MM.1S (cell line): ENCODE data around the gene TCEANC2.
"Not testable (repeated sequence)": the region's sequence is repeated elsewhere in the genome, so short reads cannot be mapped to it uniquely, and the experiment has no call there.

Source experiments
- DNase-seq: peaks from one replicate; pipeline ENCODE4 v3.0.0-alpha.2; 2015
- H2AFZ ChIP-seq: fragments of 300-600 bp; sonication (generic); 2 replicates; pipeline ENCODE4 v1.6.0; 2016; ENCODE audit warnings: antibody characterized with exemption, low read length
- H3F3A ChIP-seq: fragments of 300-600 bp; sonication (generic); 2 replicates; pipeline ENCODE4 v1.6.1; 2016; ENCODE audit warnings: mild to moderate bottlenecking, antibody characterized with exemption, low read length, moderate library complexity, mixed read lengths; ENCODE audit not compliant: insufficient read depth
- H3K27ac ChIP-seq: fragments of 300-600 bp; sonication (generic); 2 replicates; pipeline ENCODE4 v1.5.1; 2016; ENCODE audit warnings: mild to moderate bottlenecking, low read length
- H3K27me3 ChIP-seq: fragments of 300-600 bp; sonication (generic); replicated peaks from 2 replicates; pipeline ENCODE4 v1.6.0; 2016; ENCODE audit warnings: low read length; ENCODE audit not compliant: insufficient read depth
- H3K36me3 ChIP-seq: fragments of 300-600 bp; sonication (generic); replicated peaks from 2 replicates; pipeline ENCODE4 v1.6.1; 2016; ENCODE audit warnings: mild to moderate bottlenecking, low read length, mixed read lengths; ENCODE audit not compliant: insufficient read depth
- H3K4me1 ChIP-seq: fragments of 300-600 bp; sonication (generic); 2 replicates; pipeline ENCODE4 v1.6.1; 2016; ENCODE audit warnings: low read length, mixed read lengths
- H3K4me2 ChIP-seq: fragments of 300-600 bp; sonication (generic); 2 replicates; pipeline ENCODE4 v1.6.0; 2016; ENCODE audit warnings: low read depth, low read length
- H3K4me3 ChIP-seq: fragments of 300-600 bp; sonication (generic); 2 replicates; pipeline ENCODE4 v1.5.1; 2016; ENCODE audit warnings: low read length, mixed read lengths
- H3K79me2 ChIP-seq: fragments of 300-600 bp; sonication (generic); 2 replicates; pipeline ENCODE4 v1.6.1; 2016; ENCODE audit warnings: mixed run types, low read length, mixed read lengths
- H3K9ac ChIP-seq: fragments of 300-600 bp; sonication (generic); 2 replicates; pipeline ENCODE4 v1.6.1; 2016; ENCODE audit warnings: low read length, mixed read lengths
- H3K9me2 ChIP-seq: fragments of 300-600 bp; sonication (generic); replicated peaks from 2 replicates; pipeline ENCODE4 v1.6.1; 2016; ENCODE audit warnings: mild to moderate bottlenecking, low read length, mixed read lengths; ENCODE audit not compliant: insufficient read depth
- H3K9me3 ChIP-seq: fragments of 300-600 bp; sonication (generic); replicated peaks from 2 replicates; pipeline ENCODE4 v1.6.1; 2016; ENCODE audit warnings: mild to moderate bottlenecking, low read length, mixed read lengths; ENCODE audit not compliant: insufficient read depth
- H4K20me1 ChIP-seq: fragments of 300-600 bp; sonication (generic); 2 replicates; pipeline ENCODE4 v1.6.1; 2016; ENCODE audit warnings: mild to moderate bottlenecking, low read length, moderate library complexity, mixed read lengths; ENCODE audit not compliant: insufficient read depth
- EZH2 ChIP-seq: fragments of 300-600 bp; sonication (generic); optimal IDR thresholded peaks from 2 replicates; pipeline ENCODE3; 2017; ENCODE audit warnings: low read depth, mild to moderate bottlenecking, antibody characterized with exemption, low read length, mixed read lengths
- EZH2phosphoT487 ChIP-seq: fragments of 300-600 bp; sonication (generic); IDR thresholded peaks from 2 replicates; pipeline ENCODE4 v1.6.1; 2018; ENCODE audit warnings: antibody characterized with exemption, low read length
- TF ChIP-seq, protein P1 (sequence below): fragments of 300-600 bp; sonication (generic); IDR thresholded peaks from 2 replicates; pipeline ENCODE4 v1.5.1; 2016; ENCODE audit warnings: antibody characterized with exemption, low read length, mixed read lengths

Gene TCEANC2

DNA sequence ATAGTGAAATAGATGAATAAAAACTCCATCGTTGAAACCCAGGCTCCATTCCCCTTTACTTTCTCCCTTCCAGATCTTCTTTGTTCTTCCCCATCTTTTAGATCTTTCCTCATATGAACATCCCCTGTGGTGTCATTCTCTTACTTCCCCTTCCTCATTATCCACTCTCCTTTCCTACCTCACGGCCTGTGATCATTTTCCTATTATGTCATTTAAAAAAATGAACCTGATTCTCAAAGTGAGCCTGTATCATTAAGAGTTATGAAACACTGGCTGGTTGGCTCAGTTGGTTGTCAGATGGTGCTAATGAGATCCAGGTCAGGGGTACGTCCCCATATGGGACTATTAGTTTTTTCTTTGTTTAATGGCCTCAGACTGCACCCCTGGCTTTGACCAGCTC is 38.3 kb downstream of the TCEANC2 start:
- Histone ChIP-seq H3K9me3 (no peaks in the 10 kb centered on the region), H3K4me1 (no peaks in the 10 kb centered on the region), H3K27ac (no peak overlapping the region), H3K4me2 (no peak overlapping the region), H3K27me3 (no peaks in the 10 kb centered on the region), H4K20me1 (no peaks in the 10 kb centered on the region), H3K79me2 (no peaks in the 10 kb centered on the region), H3K36me3 (no peaks in the 10 kb centered on the region), H2AFZ (no peak overlapping the region), H3F3A (no peaks in the 10 kb centered on the region), H3K9me2 (no peaks in the 10 kb centered on the region), H3K4me3 (no peak overlapping the region), H3K9ac (no peak overlapping the region)
- TF ChIP-seq, protein P1, sequence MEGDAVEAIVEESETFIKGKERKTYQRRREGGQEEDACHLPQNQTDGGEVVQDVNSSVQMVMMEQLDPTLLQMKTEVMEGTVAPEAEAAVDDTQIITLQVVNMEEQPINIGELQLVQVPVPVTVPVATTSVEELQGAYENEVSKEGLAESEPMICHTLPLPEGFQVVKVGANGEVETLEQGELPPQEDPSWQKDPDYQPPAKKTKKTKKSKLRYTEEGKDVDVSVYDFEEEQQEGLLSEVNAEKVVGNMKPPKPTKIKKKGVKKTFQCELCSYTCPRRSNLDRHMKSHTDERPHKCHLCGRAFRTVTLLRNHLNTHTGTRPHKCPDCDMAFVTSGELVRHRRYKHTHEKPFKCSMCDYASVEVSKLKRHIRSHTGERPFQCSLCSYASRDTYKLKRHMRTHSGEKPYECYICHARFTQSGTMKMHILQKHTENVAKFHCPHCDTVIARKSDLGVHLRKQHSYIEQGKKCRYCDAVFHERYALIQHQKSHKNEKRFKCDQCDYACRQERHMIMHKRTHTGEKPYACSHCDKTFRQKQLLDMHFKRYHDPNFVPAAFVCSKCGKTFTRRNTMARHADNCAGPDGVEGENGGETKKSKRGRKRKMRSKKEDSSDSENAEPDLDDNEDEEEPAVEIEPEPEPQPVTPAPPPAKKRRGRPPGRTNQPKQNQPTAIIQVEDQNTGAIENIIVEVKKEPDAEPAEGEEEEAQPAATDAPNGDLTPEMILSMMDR, result no peak
- no peak for TF ChIP-seq EZH2phosphoT487
- TF ChIP-seq EZH2, result no peak
- DNase-seq, result no peak

DNA sequence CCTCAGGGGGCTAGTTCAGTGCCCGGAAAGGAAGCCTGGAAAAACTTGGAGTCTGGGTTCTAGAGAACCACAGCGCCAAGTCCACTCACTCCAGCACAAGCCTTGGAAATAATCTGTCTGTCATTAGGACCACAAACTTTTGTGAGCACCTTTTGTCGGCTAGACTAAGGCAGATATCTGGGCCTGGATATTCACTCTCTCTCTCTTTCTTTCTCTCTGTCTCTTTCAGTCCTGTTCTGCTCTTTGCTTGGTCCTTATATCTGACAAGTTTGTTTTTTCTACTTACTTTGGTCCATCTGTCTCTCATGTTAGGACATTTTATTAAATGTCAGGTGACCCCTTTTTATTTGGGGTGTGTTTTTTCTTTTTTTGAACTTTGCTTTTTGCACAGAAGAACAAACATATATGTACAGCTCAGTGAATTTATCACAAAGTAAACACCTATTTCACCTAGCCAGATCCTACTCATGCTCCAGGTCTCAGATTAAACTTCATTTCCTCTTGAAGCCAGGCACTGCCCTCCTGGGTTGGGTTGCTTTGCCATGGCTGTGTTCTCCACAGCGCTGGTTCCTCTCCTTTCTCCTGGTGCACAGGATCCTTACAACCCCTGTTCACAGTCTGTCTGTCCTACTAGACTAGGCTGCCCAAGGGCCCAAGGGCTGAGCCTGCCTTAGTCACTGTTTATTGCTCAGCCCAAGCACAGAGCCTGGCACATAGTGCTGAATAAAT is 40.8 kb downstream of the TCEANC2 start:
- no peaks in the 10 kb centered on the region for H3K4me1 ChIP-seq
- TF ChIP-seq, protein P1, result no peak
- TF ChIP-seq EZH2phosphoT487, result no peak
- no peak for TF ChIP-seq EZH2
- H2AFZ ChIP-seq, result no peak overlapping the region
- no peaks in the 10 kb centered on the region for H3F3A ChIP-seq
- H3K9me3 ChIP-seq, result no peaks in the 10 kb centered on the region
- no peak overlapping the region for H3K4me2 ChIP-seq
- DNase-seq, result no peak
- H3K9me2 ChIP-seq, result no peaks in the 10 kb centered on the region
- no peaks in the 10 kb centered on the region for H3K79me2 ChIP-seq
- no peak overlapping the region for H3K9ac ChIP-seq
- H3K27me3 ChIP-seq, result no peaks in the 10 kb centered on the region
- H3K27ac ChIP-seq, result no peak overlapping the region
- H3K36me3 ChIP-seq, result no peaks in the 10 kb centered on the region
- H4K20me1 ChIP-seq, result no peaks in the 10 kb centered on the region
- H3K4me3 ChIP-seq, result no peak overlapping the region

DNA sequence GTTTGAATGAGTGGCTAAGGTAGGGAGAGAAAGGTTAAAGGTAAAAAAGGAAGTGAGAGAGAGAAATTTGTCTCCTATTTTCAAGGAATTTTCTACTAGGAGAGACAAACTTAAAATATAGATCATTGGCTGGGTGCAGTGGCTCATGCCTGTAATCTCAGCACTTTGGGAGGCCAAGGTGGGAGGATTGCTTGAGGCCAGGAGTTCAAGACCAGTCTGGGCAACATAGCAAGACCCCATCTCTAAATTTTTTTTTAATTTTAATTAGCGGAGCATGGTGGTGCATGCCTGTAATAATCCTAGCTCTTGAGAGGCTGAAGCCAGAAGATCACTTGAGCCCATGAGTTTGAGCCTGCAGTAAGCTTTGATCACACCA is 41.3 kb downstream of the TCEANC2 start:
- H4K20me1 ChIP-seq, DNase-seq, H3K27ac ChIP-seq, H3K9me3 ChIP-seq, H2AFZ ChIP-seq, H3K4me3 ChIP-seq, H3K4me2 ChIP-seq, H3K79me2 ChIP-seq, H3K4me1 ChIP-seq, H3K36me3 ChIP-seq, H3F3A ChIP-seq, H3K9me2 ChIP-seq, H3K27me3 ChIP-seq, H3K9ac ChIP-seq: not testable (repeated sequence)

DNA sequence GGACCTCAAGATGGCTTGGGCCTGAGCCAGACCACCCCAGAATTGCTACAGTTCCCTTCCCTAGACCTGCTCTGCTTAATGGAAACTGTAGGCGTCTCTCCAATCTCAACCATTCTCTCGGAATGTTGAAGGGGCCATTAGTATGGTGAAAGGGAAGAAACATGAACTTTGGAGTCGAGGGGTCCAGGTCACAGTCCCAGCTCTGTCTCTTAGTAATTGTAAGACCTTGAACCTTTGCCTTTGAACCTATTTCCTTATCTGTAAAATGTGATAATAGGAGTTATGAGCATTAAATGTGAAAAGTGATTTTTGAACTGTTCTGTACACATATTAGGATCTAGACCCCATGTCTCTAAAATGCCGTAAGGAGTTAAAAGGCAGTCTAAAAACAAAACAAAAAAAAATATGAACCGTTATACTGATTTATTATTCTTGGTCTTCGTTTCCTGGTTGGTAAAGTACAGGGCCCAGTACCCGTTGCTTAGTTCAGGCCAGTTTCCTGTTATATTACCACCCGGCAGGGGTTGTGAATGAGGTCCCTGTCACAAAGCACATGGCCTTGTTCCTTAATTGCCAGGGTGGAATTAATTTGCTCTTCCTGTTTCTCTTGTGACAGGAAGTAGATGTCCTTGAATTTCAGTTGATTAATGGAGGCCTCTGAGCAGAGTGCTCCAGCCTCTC is 42.3 kb downstream of the TCEANC2 start:
- no peaks in the 10 kb centered on the region for H4K20me1 ChIP-seq
- H3K4me2 ChIP-seq, result no peak overlapping the region
- H3K79me2 ChIP-seq, result no peaks in the 10 kb centered on the region
- no peak overlapping the region for H2AFZ ChIP-seq
- no peaks in the 10 kb centered on the region for H3K36me3 ChIP-seq
- H3K9me2 ChIP-seq, result no peaks in the 10 kb centered on the region
- H3K9me3 ChIP-seq, result no peaks in the 10 kb centered on the region
- DNase-seq, result no peak
- H3K27me3 ChIP-seq, result no peaks in the 10 kb centered on the region
- no peak overlapping the region for H3K4me3 ChIP-seq
- no peak overlapping the region for H3K9ac ChIP-seq
- H3F3A ChIP-seq, result no peaks in the 10 kb centered on the region
- no peak for TF ChIP-seq EZH2
- TF ChIP-seq, protein P1, result no peak
- TF ChIP-seq EZH2phosphoT487, result no peak
- no peak overlapping the region for H3K27ac ChIP-seq
- H3K4me1 ChIP-seq, result no peaks in the 10 kb centered on the region
